Activated naive CD4-positive, alpha-beta T cell (primary cell): ENCODE data around the gene CARD16.
"Not testable (repeated sequence)": the region's sequence is repeated elsewhere in the genome, so short reads cannot be mapped to it uniquely, and the experiment has no call there.

ENCODE experiments used
- DNase-seq, 4 experiments: peaks; one replicate each; lab custom pipeline; 2025; lab: John Stamatoyannopoulos, UW

The CARD16 gene

GRCh38 chr11:105049481-105049880 is 4.3 kb upstream of the CARD16 start:
- no peak for DNase-seq

GRCh38 chr11:105046898-105047579 is 1.9 kb upstream of the CARD16 start:
- no peak for DNase-seq

- no peak for DNase-seq
These were observed 651 bp upstream of the CARD16 start for GRCh38 chr11:105045676-105046296.

GRCh38 chr11:105042178-105042577 is 3.0 kb downstream of the CARD16 start:
- DNase-seq, result no peak

GRCh38 chr11:105040703-105041102 is 4.4 kb downstream of the CARD16 start:
- DNase-seq, result no peak

- DNase-seq, result no peak
These were observed 10.1 kb downstream of the CARD16 start, which contains the start of gene CASP1 for GRCh38 chr11:105034813-105035620. Gene CASP1, minus strand, starts transcription at chr11:105035144. Its CDS starts 31 bp downstream, at chr11:105035113.

- DNase-seq, result not testable (repeated sequence)
These were observed 10.7 kb downstream of the CARD16 start for GRCh38 chr11:105034388-105034787.

- DNase-seq, result no peak
These were observed 11.4 kb downstream of the CARD16 start for GRCh38 chr11:105033781-105034180.

- DNase-seq, result no peak
These were observed 11.8 kb downstream of the CARD16 start for GRCh38 chr11:105033343-105033742.

- DNase-seq, result no peak
These were observed 12.6 kb downstream of the CARD16 start for GRCh38 chr11:105032495-105032894.

GRCh38 chr11:105027678-105028077 is 17.5 kb downstream of the CARD16 start:
- DNase-seq, result no peak

- DNase-seq, result no peak
These were observed 20.7 kb downstream of the CARD16 start for GRCh38 chr11:105024394-105024793.

- DNase-seq, result no peak
These were observed 22.1 kb downstream of the CARD16 start, which contains the start of gene CASP5 for GRCh38 chr11:105023003-105023402. Gene CASP5, minus strand, starts transcription at chr11:105023168. Its CDS starts 32 bp downstream, at chr11:105023136.

- DNase-seq, result no peak
These were observed 22.6 kb downstream of the CARD16 start for GRCh38 chr11:105022527-105022926.

- DNase-seq, result no peak
These were observed 37.7 kb downstream of the CARD16 start for GRCh38 chr11:105007463-105007862.

GRCh38 chr11:105005451-105005845 is 39.7 kb downstream of the CARD16 start:
- no peak for DNase-seq

- DNase-seq, result no peak
These were observed 41.1 kb downstream of the CARD16 start for GRCh38 chr11:105004021-105004420.

GRCh38 chr11:105003151-105003550 is 42.0 kb downstream of the CARD16 start:
- no peak for DNase-seq

GRCh38 chr11:105000797-105001196 is 44.3 kb downstream of the CARD16 start:
- DNase-seq, result peak in 3 of 4 experiments; percentile 8 to 27 (median 15)

GRCh38 chr11:105000167-105000566 is 45.0 kb downstream of the CARD16 start:
- DNase-seq, result no peak

GRCh38 chr11:104999721-105000120 is 45.4 kb downstream of the CARD16 start:
- no peak for DNase-seq

- DNase-seq, result no peak
These were observed 47.8 kb downstream of the CARD16 start for GRCh38 chr11:104997288-104997687.

- no peak for DNase-seq
These were observed 50.1 kb downstream of the CARD16 start for GRCh38 chr11:104995001-104995408.
